ENCODE measurements around the gene XDH.

- TF ChIP-seq EZH2 (IDR thresholded peaks at IDR 0.05) (no peak), CTCF (IDR thresholded peaks at IDR 0.05) (no peak)
Measured at GRCh38 chr2:31419386-31419785, 4.8 kb upstream of the XDH start.
